Neuronal stem cell (in vitro differentiated cells): ENCODE data around the gene TNFRSF25.
"Not testable (repeated sequence)": the region's sequence is repeated elsewhere in the genome, so short reads cannot be mapped to it uniquely, and the experiment has no call there.

Experiments used
- DNase-seq: peaks from one replicate; pipeline ENCODE4 v3.0.0-alpha.2; 2013; ENCODE audit warnings: low spot score
- H2AFZ ChIP-seq: one replicate; pipeline ENCODE4 v1.6.1; 2013; ENCODE audit warnings: mild to moderate bottlenecking, low read length, inconsistent platforms
- H2AK5ac ChIP-seq: 2 replicates; pipeline ENCODE4 v1.6.1; 2013; ENCODE audit warnings: low read depth, mild to moderate bottlenecking, inconsistent platforms, low read length, moderate library complexity, mixed read lengths
- H2BK120ac ChIP-seq: 2 replicates; pipeline ENCODE4 v1.6.1; 2013; ENCODE audit warnings: low read depth, mild to moderate bottlenecking, inconsistent platforms, low read length, moderate library complexity, mixed read lengths
- H2BK12ac ChIP-seq: one replicate; pipeline ENCODE4 v1.6.1; 2013; ENCODE audit warnings: low read length, inconsistent platforms
- H2BK15ac ChIP-seq: 2 replicates; pipeline ENCODE4 v1.6.1; 2013; ENCODE audit warnings: mild to moderate bottlenecking, low read length, inconsistent platforms, mixed read lengths
- H2BK5ac ChIP-seq: one replicate; pipeline ENCODE4 v1.6.1; 2013; ENCODE audit warnings: inconsistent platforms, mild to moderate bottlenecking, low read length, moderate library complexity
- H3K14ac ChIP-seq: one replicate; pipeline ENCODE4 v1.6.1; 2013; ENCODE audit warnings: low read length, inconsistent platforms
- H3K18ac ChIP-seq: 2 replicates; pipeline ENCODE4 v1.6.1; 2013; ENCODE audit warnings: low read length, inconsistent platforms
- H3K23ac ChIP-seq: 2 replicates; pipeline ENCODE4 v1.6.1; 2013; ENCODE audit warnings: low read depth, mild to moderate bottlenecking, mixed read lengths, low read length, inconsistent platforms; ENCODE audit not compliant: poor library complexity
- H3K27ac ChIP-seq: replicated peaks from 3 replicates; pipeline ENCODE4 v1.5.1; 2013; ENCODE audit warnings: low read length, inconsistent platforms
- H3K27me3 ChIP-seq, 3 experiments: 2 replicates each; pipeline ENCODE4 v1.6.1; 2013; ENCODE audit warnings: low read length in 3 of 3, mild to moderate bottlenecking in 2 of 3, inconsistent platforms in 1 of 3, low read depth in 1 of 3, mixed read lengths in 1 of 3, moderate library complexity in 1 of 3; ENCODE audit not compliant: control insufficient read depth in 3 of 3, insufficient read depth in 3 of 3
- H3K36me3 ChIP-seq, 2 donors: replicated peaks in 1 of 2; 2 replicates each; pipeline ENCODE4 v1.6.1; 2013; ENCODE audit warnings: low read length in 2 of 2; ENCODE audit not compliant: control insufficient read depth in 2 of 2, insufficient read depth in 2 of 2
- H3K4ac ChIP-seq: 2 replicates; pipeline ENCODE4 v1.6.1; 2013; ENCODE audit warnings: inconsistent platforms, mild to moderate bottlenecking, low read length, moderate library complexity
- H3K4me1 ChIP-seq, 2 donors: 1 replicate in 1 of 2; 2 replicates in 1 of 2; pipeline ENCODE4 v1.6.1; 2013; ENCODE audit warnings: low read length in 2 of 2, low read depth in 1 of 2; ENCODE audit not compliant: control insufficient read depth in 2 of 2, insufficient read depth in 1 of 2
- H3K4me2 ChIP-seq: one replicate; pipeline ENCODE4 v1.6.1; 2013; ENCODE audit warnings: mild to moderate bottlenecking, low read length, inconsistent platforms; ENCODE audit not compliant: insufficient read depth, poor library complexity, severe bottlenecking
- H3K4me3 ChIP-seq, 2 donors: 2 replicates each; pipeline ENCODE4 v1.5.1; 2013; ENCODE audit warnings: low read length in 2 of 2, mild to moderate bottlenecking in 2 of 2, inconsistent platforms in 1 of 2, moderate library complexity in 1 of 2
- H3K79me1 ChIP-seq: one replicate; pipeline ENCODE4 v1.6.1; 2013; ENCODE audit warnings: low read depth, mild to moderate bottlenecking, inconsistent platforms, low read length, moderate library complexity
- H3K9ac ChIP-seq: one replicate; pipeline ENCODE4 v1.6.1; 2013; ENCODE audit warnings: mild to moderate bottlenecking, low read depth, low read length, inconsistent platforms; ENCODE audit not compliant: poor library complexity
- H3K9me3 ChIP-seq, 2 donors: replicated peaks in 1 of 2; 2 replicates each; pipeline versions ENCODE3 to v1.6.1; 2013; ENCODE audit warnings: low read length in 2 of 2, mild to moderate bottlenecking in 2 of 2, inconsistent platforms in 1 of 2, low read depth in 1 of 2, mixed read lengths in 1 of 2, moderate library complexity in 1 of 2; ENCODE audit not compliant: control insufficient read depth in 2 of 2, insufficient read depth in 1 of 2
- H4K8ac ChIP-seq: one replicate; pipeline ENCODE4 v1.6.1; 2013; ENCODE audit warnings: low read depth, mild to moderate bottlenecking, inconsistent platforms, low read length, moderate library complexity
- H4K91ac ChIP-seq: one replicate; pipeline ENCODE4 v1.6.1; 2013; ENCODE audit warnings: low read length, low read depth, mild to moderate bottlenecking, inconsistent platforms; ENCODE audit not compliant: poor library complexity
- WGBS, 2 donors: extraction: QIAGEN DNeasy Blood & Tissue Kit; methylation state at CpG; one replicate each; pipeline ENCODE4 v1.1.7; 2013; ENCODE audit warnings: missing lambda C conversion rate in 2 of 2, mixed read lengths in 1 of 2; ENCODE audit not compliant: insufficient read length in 2 of 2, insufficient replicate concordance in 1 of 2; ENCODE audit errors: extremely low coverage in 2 of 2; 5-methylcytosine and 5-hydroxymethylcytosine counted together

The TNFRSF25 gene

GRCh38 chr1:6434186-6434585 is 31.8 kb downstream of the TNFRSF25 start:
- Histone ChIP-seq H3K27me3 (peaks cover 0 to 47% (median 0%) of the 10 kb centered on the region in 3 experiments), H4K91ac (no peak overlapping the region), H3K4me2 (no peak overlapping the region), H3K4ac (no peak overlapping the region), H3K9me3 (no peaks in the 10 kb centered on the region), H3K79me1 (no peaks in the 10 kb centered on the region), H2BK5ac (no peak overlapping the region), H2BK120ac (no peak overlapping the region), H3K14ac (no peak overlapping the region), H4K8ac (no peak overlapping the region), H3K4me1 (peaks cover 9 to 15% of the 10 kb centered on the region in 2 donors), H2AK5ac (no peak overlapping the region), H3K23ac (no peak overlapping the region), H2BK15ac (no peak overlapping the region), H3K27ac (no peak overlapping the region), H3K18ac (no peak overlapping the region), H3K4me3 (no peak overlapping the region), H3K9ac (no peak overlapping the region), H2AFZ (no peak overlapping the region), H3K36me3 (no peaks in the 10 kb centered on the region), H2BK12ac (no peak overlapping the region)
- WGBS, 2 donors, result no CpG with 5 or more reads among the region's 5 CpGs
- no peak for DNase-seq

- H3K4me3 ChIP-seq, H3K9ac ChIP-seq, H3K27ac ChIP-seq, H2AFZ ChIP-seq, H2BK12ac ChIP-seq, H3K4ac ChIP-seq, H4K91ac ChIP-seq, H2BK120ac ChIP-seq, H2AK5ac ChIP-seq, H3K9me3 ChIP-seq, H2BK5ac ChIP-seq, DNase-seq, H3K79me1 ChIP-seq, H3K36me3 ChIP-seq, H3K14ac ChIP-seq, H3K4me2 ChIP-seq: not testable (repeated sequence)
- peak overlapping the region; percentile 23 for H4K8ac ChIP-seq
- H2BK15ac ChIP-seq, result peak overlapping the region; percentile 58
- peaks cover 6 to 11% of the 10 kb centered on the region in 2 donors for H3K4me1 ChIP-seq
- peak overlapping the region; percentile 28 for H3K18ac ChIP-seq
- H3K23ac ChIP-seq, result peak overlapping the region; percentile 55
- peaks cover 0 to 63% (median under 1%) of the 10 kb centered on the region in 3 experiments for H3K27me3 ChIP-seq
- WGBS, 2 donors, result no CpG with 5 or more reads among the region's 13 CpGs
Observed at GRCh38 chr1:6431645-6432579, 34.1 kb downstream of the TNFRSF25 start.

GRCh38 chr1:6429660-6430411 is 36.1 kb downstream of the TNFRSF25 start:
- not testable (repeated sequence) for H2AK5ac ChIP-seq, H3K4me2 ChIP-seq, H3K4me3 ChIP-seq, H3K14ac ChIP-seq, H3K79me1 ChIP-seq, H3K36me3 ChIP-seq, H4K8ac ChIP-seq, H2AFZ ChIP-seq, H3K9me3 ChIP-seq, H2BK5ac ChIP-seq, H3K27ac ChIP-seq, DNase-seq, H3K4ac ChIP-seq, H2BK120ac ChIP-seq, H3K23ac ChIP-seq, H4K91ac ChIP-seq, H2BK12ac ChIP-seq
- Histone ChIP-seq H2BK15ac (peak overlapping the region; percentile 6), H3K27me3 (peaks cover 8 to 73% (median 21%) of the 10 kb centered on the region in 3 experiments), H3K9ac (peak overlapping the region; percentile 0), H3K18ac (peak overlapping the region; percentile 83), H3K4me1 (peaks cover 5 to 12% of the 10 kb centered on the region in 2 donors)
- WGBS, 2 donors, result no CpG with 5 or more reads among the region's 19 CpGs

- H2AFZ ChIP-seq, H2AK5ac ChIP-seq, H3K4me2 ChIP-seq, DNase-seq, H3K79me1 ChIP-seq, H3K14ac ChIP-seq, H3K9ac ChIP-seq, H2BK12ac ChIP-seq, H3K36me3 ChIP-seq, H3K4me3 ChIP-seq, H2BK120ac ChIP-seq, H4K91ac ChIP-seq, H4K8ac ChIP-seq, H3K23ac ChIP-seq, H3K27ac ChIP-seq, H2BK5ac ChIP-seq, H3K18ac ChIP-seq, H3K4ac ChIP-seq, H3K9me3 ChIP-seq, H2BK15ac ChIP-seq: not testable (repeated sequence)
- Histone ChIP-seq H3K27me3 (peaks cover 19 to 72% (median 34%) of the 10 kb centered on the region in 3 experiments), H3K4me1 (peaks cover 5 to 12% of the 10 kb centered on the region in 2 donors)
- WGBS, 2 donors, result no CpG with 5 or more reads among the region's 6 CpGs
Observed at GRCh38 chr1:6428453-6428852, 37.5 kb downstream of the TNFRSF25 start.
